ENCODE data around the gene ARHGAP27.
A peak's percentile ranks its signal among the peaks of the same experiment; 100 is the strongest.

The ARHGAP27 gene

DNA sequence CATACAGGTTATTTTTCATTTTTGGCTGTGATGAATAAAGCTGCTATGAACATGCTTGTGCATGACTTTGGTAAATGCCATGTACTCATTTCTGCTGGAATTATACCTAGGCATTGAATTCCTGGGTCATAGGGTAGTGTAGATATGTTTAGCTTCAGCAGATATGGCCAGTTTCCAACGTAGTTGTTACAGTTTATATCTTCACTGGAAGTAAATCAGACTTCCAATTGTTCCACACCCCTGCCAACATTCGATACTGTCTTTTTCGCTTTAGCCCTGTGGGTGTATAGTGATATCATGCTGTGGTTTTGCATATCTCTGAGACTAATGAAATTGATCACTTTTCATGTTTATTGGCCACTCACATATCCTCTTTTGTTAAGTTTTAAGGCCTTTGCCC lies 50.4 kb downstream of the ARHGAP27 start:
- DNase-seq: peak; percentile 51

DNA sequence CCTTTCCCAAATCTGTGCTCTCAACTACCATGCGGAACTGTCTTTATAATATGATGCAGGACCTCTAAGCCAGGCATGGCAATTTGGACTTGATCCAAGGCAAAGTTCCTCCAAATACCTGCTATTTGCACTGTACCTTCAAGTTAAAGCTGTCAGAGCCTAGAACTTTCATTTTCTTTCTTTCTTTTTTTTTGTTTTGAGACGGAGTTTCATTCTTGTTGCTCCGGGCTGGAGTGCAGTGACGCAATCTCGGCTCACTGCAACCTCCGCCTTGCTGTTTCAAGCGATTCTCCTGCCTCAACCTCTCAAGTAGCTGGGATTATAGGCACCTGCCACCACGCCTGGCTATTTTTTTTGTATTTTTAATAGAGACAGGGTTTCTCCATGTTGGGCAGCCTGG lies 51.7 kb downstream of the ARHGAP27 start:
- peak; percentile 19 for DNase-seq

DNA sequence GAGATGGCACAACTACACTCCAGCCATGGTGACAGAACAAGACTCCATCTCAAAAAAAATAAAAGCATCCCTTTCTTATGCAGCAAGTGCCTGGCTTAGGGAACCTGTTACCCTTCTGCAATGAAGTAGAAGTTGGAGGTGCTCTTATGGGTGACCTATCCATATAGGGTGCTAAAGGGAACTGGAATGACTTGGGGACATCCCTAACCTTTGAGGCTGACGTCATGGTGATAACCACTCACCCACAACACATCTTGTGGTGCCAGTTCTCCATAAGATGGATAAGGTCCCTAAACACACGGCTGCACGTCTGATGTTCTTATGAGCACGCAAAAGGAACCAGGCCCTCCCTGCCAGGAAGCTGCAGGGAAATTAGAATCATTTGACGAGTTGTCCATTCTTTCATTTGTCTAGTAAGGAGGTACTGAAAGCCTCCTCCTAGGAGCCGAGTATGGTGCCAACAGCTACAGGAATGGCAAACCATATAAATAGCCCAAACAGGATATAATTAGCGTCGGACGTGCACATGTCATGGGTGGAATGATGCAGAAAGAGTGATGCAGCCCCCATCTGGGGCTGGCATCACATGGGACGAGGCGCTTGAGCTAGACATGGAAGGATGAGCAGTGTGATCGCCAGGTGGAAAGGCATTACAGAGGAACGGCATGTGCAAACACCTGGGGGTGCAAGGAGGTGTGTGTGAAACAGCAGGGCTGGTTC lies 52.5 kb downstream of the ARHGAP27 start:
- DNase-seq: no peak

DNA sequence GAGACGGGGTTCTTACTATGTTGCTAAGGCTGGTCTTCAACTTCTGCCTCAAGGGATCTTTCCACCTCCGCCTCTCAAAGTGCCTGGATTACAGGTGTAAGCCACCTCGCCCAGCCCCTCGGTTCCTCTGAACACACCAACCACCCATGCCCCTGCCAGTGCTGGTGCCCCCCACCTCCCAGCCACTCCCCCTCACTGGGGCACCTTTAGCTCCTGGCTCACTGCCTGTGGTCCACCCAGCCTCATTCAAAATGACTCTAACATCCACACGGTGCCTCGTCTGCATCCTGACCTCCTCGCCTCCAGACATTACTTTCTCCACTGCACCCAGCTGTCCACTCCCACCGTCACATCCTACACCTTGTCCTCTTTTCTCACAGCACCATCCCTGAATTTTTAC lies 55.3 kb downstream of the ARHGAP27 start:
- DNase-seq: no peak

DNA sequence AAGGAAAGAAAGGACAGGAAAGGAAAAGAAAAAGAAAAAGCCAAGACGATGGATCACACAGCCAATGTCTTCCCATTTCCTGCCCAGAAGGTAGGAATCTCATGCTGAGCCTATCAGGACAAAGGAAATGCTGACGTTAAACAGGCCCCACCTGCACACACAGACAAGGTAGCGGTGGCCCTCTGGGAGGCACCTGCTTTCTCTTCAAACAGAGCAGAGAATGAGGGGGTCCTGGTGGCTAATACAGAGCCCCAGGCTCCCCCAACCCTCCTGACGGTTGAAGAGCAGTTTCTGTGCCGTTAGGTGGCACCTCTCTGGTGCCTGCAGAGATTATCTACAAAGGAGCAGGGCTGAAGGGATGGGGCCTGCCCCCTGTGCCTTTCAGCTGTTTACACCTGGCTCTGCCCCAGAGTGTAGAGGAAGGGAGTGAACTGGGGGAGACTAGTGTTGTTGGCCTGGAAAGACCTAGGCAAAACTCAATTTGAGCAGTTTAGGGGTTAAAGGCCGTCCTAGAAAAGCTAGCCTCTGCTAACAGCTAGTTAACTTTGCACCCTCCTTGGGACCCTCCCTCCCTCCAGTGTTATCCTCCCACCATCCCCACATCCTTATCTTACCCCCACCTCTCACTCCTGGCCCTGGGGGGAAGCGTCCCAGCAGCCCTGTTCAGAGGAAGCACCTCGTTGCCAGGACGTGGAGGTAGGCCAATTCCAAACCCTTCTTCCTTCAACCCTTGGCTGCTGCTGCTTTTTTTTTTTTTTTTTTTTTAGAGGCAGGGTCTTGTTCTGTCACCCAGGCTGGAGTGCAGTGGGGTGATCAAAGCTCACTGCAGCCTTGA lies 56.3 kb downstream of the ARHGAP27 start:
- DNase-seq: no peak

DNA sequence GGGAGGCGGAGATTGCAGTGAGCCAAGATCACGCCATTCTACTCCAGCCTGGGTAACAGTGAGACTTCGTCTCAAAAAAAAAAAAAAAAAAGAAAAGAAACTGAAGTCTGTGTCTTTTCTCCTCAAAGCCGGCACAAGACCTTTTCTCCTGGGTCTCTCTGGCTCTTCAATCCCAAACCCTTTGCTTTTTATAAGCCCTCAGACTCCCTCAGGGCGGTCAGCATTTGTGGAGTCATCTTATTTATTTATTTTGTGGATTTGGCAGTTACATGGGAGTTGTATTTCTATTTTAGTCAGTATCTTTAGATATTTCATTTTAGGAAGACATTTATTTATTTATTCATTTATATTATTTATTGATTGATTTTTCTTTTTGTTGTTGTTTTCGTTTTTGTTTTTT lies 58.2 kb downstream of the ARHGAP27 start:
- DNase-seq: no peak

DNA sequence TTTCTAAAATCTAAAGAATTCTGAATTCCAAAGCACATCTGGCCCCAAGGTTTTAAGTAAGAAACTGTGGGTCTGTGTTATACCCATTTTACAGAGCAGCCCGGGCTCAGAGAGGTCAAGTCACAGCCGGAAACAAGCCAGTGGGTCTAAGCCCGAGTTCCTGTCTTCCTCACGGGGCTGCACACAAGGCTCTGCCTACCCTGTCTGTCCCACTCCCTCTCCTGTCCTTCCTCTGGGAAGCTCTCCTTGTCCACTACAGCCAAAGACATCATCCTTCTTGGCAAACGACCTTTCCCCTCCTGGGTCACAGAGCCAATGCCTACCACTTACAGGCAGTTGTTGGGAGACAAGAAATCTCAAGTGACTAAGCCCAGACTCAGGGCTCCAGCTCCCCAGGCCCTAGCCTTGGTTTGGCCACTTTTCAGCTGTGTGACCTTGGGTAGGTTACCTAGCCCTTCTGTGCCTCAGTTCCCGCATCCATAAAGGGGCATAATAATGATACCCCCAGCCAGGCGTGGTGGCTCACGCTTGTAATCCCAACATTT lies 60.3 kb downstream of the ARHGAP27 start:
- no peak for DNase-seq

DNA sequence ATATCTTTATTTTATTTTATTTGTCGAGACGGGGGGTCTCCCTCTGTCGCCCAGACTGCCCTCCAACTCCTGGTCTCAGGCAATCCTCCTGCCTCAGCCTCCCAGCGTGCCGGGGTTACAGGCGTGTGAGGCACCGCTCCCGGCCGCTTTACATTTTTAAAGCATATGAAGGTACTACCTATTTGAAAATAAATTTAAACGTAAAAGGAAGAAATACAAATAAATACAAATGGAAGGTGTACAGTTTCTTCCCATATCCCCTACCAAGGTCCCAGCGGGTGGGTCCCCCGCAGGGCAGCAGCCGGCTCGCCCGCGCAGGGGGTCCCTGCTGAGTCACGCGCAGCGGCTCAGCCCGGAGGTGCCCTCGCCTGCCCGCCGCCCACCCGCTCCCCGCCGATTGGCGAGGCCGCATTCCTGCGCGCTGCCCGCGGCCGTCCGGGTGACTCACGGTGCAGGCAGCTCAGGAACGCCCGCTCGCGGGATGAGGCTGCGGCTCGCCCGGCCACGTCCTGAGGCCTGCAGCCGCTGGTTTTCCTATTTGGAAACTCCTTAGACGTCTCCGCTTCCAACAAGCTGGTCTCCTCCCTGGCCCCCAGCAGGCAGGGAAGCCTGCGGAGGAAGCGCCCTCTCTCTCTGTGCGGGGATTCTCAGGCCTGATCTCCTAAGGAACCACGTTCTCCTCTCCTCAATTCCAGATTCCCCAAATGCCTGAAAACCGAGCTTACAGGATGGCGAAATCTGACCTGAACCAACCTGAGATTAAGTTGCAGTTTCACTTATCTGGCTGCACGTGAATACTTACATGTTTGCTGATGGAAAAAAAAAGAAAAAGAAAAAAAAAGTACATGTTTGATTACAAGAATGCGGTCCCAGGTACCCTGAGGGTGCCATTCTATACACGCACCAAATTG lies 61.0 kb downstream of the ARHGAP27 start:
- no peak for DNase-seq

DNA sequence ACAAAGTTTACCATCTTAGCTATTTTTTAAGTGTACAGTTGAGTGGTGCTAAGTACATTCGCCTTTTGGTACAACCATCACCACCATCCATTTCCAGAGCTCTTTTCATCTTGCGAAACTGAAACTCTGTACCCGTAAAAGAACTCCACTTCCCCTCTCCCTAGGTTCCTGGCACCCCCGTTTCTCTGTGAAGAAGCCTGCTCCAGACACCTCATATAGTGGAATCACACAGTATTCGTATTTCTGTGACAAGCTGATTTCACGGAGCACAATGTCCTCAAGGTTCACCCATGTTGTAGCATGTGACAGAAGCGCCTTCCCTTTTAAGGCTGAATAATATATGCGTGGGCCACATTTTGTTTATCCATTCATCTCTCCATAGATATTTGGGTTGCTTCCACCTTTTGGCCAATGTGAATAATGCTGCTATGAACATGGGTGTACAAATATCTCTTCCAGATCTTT lies 61.7 kb downstream of the ARHGAP27 start:
- DNase-seq: no peak

DNA sequence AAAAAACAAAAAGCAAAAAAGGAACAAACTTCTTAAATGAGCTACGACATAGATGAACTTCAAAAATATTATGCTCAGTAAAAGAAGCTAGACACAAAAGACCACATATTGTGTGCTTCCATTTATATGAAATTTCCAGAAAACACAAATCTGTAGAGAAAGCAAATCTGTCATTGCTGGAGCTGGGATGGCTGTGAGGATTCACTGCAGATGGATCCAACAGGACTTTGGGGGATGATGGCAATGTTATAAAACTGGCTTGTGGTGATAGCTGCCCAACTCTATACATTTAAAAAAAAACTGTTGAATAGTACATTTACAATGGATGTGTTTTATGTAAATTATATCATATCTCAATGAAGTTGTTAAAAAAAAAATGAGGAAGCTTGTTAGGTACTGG lies 63.2 kb downstream of the ARHGAP27 start:
- DNase-seq: no peak

DNA sequence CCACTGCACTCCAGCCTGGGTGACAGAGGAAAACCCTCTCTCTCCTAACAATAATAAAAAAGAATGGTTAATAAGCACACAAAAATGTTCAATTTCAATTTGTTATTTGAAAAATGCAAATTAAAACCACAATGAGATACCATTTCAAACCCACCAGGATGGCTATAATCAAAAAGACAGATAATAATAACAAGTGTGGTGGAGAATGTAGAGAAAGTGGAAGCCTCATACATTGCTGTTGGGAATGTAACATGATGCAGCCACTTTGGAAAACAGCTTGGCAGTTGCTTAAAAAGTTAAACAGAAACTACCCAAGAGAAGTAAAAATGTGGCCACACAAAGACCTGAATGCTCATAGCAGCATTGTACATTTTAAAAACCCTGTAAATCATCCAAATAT lies 64.0 kb downstream of the ARHGAP27 start:
- no peak for DNase-seq

DNA sequence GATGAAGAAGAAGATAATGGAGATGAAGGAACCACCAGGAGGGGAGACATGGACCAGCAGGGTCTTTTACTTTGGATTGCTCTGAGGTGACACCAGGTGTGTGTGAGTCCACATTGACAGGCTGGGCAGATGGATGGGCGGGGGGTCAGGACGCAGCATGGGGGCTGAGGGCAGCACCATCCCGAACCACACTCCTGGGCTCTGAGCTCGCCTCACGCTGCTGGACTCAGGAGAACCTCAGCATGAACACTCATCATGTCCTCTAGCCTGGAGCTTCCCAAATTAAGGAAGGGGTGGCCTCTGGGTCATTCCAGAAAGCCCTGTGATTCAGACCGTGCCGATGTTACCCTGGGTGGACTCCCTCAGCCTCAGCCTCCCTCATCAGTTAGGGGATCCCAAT lies 65.5 kb downstream of the ARHGAP27 start:
- no peak for DNase-seq

DNA sequence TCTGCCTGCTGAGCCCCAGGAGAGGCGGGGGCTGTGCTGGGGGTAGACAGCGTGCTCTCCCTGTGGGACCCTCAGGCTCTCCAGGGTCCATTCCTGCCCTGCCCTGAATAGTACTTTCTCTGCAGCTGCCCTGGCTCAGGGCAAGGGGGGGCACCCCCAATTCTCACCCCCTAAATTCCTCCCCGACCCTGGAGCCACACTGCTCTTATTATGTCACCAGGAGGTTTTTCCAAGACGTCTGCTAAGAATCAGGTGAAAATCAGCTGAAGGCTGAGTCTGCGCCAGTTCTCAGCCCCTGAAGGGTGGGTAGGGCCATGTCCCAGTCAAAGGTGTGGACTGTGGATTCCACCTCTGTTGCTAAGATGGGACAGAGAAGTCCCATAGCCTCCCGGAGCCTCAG lies 66.0 kb downstream of the ARHGAP27 start:
- no peak for DNase-seq

DNA sequence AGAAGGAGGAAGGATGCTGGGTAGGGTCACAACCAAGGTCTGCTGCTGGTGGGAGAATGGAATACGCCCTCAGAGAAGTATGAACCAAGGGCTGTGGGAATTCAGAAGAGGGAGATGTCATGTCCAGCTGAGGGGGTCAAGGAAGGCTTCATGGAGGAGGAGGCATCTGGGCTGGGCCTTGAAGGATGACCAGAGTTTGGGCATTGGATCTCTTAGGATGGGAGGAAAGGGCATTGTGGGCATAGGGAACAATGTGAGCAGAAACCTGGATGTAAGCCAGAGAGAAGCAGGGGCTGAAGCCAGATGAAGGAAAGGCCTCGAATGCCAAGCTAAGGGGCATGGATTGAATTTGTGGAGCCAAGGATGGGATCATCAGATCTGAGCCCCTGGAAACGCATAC lies 66.6 kb downstream of the ARHGAP27 start:
- no peak for DNase-seq

DNA sequence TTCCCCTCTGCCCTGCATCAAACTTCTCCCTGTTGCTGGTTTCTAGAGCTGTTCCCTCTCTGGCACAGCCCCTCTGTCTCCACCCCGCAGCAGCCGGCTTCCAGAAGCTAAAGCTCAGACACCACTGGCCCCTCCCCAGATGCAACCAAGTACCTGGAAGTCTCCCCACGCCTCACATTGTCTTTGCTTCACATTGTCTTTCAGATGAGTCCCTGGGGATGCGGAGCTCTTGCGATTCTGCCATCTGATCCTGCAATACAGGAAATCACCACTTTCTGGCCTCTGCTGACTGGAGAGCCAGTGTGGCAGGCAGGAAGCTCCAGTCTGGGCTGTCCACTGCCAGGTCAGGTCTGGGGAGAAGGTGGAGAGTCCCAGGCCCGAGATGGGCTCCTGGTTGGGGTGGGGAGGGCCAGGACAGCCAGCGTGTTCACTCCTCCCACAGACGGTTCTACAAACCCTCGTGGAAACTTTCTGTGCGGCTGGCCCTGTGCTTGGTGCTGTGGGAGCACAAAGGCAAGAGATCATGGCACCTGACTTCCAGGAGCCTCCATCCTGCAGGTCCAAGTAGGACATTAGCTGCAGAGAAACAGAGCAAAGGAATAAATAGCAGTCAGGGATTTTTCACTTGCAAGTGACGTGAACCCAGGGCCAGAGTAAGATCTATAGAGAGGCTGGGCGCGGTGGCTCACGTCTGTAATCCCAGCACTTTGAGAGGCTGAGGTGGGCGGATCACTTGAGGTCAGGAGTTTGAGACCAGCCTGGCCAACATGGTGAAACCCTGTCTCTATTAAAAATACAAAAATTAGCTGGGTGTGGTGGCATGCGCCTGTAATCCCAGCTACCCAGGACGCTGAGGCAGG lies 67.9 kb downstream of the ARHGAP27 start:
- no peak for DNase-seq

DNA sequence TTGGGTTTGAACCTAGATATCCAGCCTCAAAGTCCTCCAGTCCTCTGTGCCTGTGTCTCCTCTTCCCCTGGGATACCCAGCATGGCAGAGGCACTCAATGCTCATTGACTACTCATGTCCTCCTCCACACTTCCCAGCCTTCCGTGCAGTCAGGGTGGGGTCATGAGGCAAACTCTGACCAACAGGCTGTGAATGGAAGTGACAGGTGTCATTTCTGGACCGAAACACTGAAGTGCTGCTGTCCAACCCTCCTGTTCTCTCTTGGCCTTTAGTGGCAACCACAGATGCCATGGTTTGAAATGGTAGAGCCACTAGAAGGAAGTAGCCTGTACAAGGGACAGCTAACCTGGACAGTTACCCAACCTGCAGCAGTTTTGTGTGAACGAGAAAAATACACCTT lies 69.2 kb downstream of the ARHGAP27 start:
- DNase-seq: no peak

DNA sequence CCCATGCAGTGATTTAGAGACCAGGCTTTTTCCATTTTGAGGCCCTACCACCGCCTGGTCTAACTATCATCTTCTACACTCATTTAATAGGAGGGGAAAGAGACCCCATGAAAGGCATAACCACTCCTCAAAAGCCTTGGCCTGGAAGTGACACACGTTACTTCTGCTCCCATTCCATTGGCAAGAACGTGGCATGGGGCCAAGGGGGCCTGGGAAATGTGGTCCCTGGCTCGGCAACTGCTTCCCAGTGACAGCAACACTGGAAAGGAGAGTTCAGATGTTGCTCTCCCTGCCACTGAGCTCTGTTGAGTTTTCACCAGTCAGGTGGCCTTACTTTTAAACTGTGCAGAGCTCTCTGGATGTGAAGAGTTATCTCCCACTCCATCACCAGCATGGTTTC lies 70.7 kb downstream of the ARHGAP27 start:
- DNase-seq: no peak

DNA sequence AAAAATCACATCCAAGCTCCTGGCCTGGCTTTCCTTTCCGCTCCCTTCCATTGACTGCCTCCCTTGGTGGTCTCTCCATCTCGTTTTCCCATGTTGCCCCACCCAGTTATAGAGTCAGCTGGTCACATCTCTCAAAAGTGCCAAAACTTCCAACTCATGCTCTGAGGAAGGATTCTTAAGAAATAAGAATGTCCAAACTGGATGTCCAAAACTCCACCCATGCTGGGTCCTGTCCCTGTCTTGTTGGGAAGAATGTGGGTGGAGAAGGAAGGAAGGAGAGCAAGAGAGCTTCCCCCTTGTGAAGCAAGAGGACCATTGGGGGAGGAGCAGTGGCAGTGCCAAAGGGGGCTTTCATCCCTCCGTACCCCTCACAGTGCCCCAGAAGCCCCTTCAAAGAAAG lies 71.2 kb downstream of the ARHGAP27 start:
- no peak for DNase-seq

DNA sequence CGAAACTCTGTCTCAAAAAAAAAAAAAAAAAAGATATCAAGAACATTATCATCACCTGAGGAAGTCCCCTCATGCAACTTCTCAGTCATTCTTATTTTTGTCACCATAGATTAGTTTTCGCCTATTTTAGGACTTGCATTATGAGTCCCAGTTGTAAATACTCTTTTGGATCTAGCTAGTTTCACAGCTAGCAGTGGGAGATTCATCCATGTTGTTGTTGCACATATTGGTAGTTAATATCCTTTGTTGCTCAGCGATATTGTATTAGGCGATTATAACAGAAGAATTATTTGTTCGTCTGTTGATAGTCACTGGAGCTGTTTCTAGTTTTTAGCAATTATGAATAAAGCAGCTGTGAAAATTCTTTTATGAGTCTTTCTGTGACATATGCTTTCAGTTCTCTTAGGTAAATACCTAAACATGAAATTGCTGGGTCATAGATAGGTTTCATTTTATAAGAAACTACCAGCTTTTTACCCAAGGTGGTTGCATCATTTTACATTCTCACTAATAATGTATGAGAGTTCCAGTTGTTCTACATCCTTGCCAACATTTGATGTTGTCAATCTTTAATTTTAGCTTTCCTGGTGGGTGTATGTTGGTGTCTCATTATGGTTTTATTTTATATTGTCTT lies 75.2 kb downstream of the ARHGAP27 start:
- no peak for DNase-seq

DNA sequence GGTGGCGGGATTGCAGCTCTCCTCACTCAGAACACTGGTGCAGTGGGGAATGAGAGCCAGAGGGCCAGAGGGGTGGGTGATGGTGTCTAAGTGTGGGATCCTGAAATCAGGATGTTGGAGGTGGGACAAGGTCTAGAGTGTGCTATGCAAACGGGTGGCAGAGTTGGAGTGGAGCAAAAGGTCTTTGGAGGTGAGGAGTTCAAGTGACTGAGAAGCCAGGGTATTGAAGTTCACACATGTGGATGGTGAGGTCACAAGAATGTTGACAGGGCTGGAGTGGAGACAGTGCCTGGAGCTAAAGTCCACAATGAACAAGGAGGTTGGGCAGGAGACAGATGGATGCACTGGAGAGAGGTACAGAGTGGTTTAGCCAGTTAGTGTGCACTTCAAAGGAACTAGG lies 77.6 kb downstream of the ARHGAP27 start:
- no peak for DNase-seq

DNA sequence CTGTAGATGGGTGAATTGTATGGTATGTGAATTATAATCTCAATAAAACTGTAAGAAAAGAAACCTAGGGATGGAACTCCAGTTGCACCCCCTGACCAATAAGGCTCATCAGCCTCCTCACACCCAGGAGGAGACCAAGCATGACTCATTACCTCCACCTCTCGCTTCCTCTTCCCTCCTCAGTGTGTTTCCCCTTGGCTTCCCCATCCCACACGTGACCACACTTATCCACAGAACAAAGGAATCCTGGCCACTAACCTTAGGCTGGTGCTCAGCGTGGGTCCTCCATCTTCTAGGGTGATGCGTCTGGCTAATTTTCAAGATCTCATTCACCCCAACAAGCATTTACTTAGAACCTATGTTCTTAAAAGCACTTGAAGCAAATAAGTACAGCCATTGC lies 79.6 kb downstream of the ARHGAP27 start:
- DNase-seq: peak; percentile 40

DNA sequence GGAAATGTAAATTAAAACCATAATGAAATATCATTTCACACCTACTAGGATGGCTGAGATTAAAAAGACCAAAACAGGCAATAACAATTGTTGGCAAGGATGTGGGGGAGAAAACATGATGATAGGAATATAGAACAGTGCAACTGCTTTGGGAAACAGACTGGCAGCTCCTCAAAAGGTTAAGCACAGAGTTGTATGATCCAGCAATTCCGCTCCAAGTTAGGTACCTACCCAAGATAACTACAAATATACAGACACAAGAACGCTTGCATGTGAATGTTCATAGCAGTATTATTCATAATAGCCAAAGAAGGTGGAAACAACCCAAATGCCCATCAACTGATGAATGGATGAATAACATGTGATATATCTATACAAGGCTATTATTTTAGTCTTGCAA lies 80.8 kb downstream of the ARHGAP27 start:
- no peak for DNase-seq
